NCI-H1417 treated with DMSO at 0.1 percent for 48 hours (cell line): ENCODE measurements around the gene CCL14.
"Not testable (repeated sequence)": the region's sequence is repeated elsewhere in the genome, so short reads cannot be mapped to it uniquely, and the experiment has no call there.

ENCODE experiments used
- DNase-seq: peaks from one replicate; lab custom pipeline; 2025; lab: John Stamatoyannopoulos, UW

Gene CCL14

GRCh38 chr17:35942588-35943186, 43.8 kb downstream of the CCL14 start:
- no peak for DNase-seq

- DNase-seq, result not testable (repeated sequence)
Measured at GRCh38 chr17:35938492-35938891, 48.0 kb downstream of the CCL14 start.

GRCh38 chr17:35936063-35936462, 50.5 kb downstream of the CCL14 start:
- DNase-seq, result no peak

- no peak for DNase-seq
Measured at GRCh38 chr17:35934760-35935159, 51.8 kb downstream of the CCL14 start.
